ENCODE measurements around the gene NME9. TPM values are rescaled to one million over a fixed set of nuclear protein-coding genes. Genes with fewer than 3 reads are reported as not detected.

NME9 gene
- total RNA-seq, 5 donors from 2014 or later (not counting 1 experiment from before 2014, with no cell fraction given): 0.51 to 1.3 (median 0.88) TPM

DNA sequence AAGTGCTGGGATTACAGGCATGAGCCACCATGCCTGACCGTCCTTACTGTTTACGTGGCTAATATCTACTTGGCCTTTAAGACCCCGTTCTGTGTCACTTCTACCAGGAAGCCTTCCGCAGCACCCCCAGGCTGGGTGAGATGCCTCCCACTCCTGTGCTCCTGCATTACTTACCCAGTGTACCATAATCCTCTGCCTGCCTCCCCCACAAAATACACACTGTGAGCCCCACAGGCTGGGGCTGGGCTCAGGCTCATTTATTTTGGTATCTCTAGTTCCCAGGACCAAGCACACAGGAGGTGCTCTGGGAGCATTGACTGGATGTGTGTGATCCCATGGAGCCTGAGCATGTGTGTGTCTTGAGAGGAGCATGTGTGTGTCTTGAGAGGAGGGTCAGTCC lies 33.7 kb upstream of the NME9 start:
- no peak overlapping the region for H3K27ac ChIP-seq (ENCODE audit: low read length)
- peaks cover 0 to 13% of the 10 kb centered on the region in 2 experiments for H3K27me3 ChIP-seq (replicated peaks in 1 of 2; ENCODE audit: control insufficient read depth in 2 of 2, extremely low read depth in 1 of 2, insufficient read depth in 2 of 2, low read length in 1 of 2)
- Mint-ChIP-seq H3K4me3 (no peak overlapping the region), H3K27ac (no peak overlapping the region), H3K9me3 (no peaks in the 10 kb centered on the region), H3K4me1 (peaks cover 0 to 4% (median 0%) of the 10 kb centered on the region in 3 donors), H3K36me3 (no peaks in the 10 kb centered on the region), H3K27me3 (peaks cover 5 to 11% of the 10 kb centered on the region in 2 donors)
- H3K36me3 ChIP-seq (ENCODE audit: control insufficient read depth in 2 of 2, extremely low read depth in 1 of 2, insufficient read depth in 1 of 2, low read length in 1 of 2): no peaks in the 10 kb centered on the region
- ChIA-PET POLR2A (no interaction called here), CTCF (interaction anchor here (0.6 to 0.7 kb wide), 4 partner anchors 9 to 63 kb away, joined by 3 to 10 read pairs (median 4); no protein-coding TSS in a partner anchor)
- no peaks in the 10 kb centered on the region for H3K9me3 ChIP-seq
- DNase-seq: no peak
- no peak for ATAC-seq (replicated peaks in 1 of 4)
- no peaks in the 10 kb centered on the region for H3K4me1 ChIP-seq (ENCODE audit: control insufficient read depth in 1 of 2, extremely low read depth in 1 of 2, insufficient read depth in 2 of 2, low read length in 2 of 2)
- no peak overlapping the region for H3K4me3 ChIP-seq (ENCODE audit: control insufficient read depth in 1 of 2, extremely low read depth in 1 of 2, low read length in 1 of 2)
- WGBS (ENCODE audit: insufficient coverage): 85% methylated on average over 4 of the region's 4 CpGs

DNA sequence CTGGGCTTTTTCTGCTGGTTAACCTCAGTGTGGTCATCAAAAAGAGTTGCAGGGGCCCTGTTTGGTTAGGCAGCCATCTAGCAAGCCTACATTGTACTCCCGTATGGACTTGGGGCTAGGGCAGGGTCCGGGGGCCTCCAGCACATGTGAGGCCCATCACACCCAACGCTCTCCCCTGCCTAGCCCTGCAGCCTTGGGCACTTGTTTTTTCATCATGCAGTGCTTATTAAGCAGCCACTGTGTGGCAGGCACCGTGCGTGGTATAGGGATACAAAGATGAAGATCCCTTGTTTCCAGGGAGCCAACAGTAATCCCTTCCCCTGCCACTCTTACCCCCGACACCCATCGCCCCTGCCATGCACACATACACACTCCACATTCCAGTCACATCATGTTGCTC lies 32.9 kb upstream of the NME9 start:
- Mint-ChIP-seq H3K27me3 (peaks cover 5 to 11% of the 10 kb centered on the region in 2 donors), H3K27ac (no peak overlapping the region), H3K9me3 (no peaks in the 10 kb centered on the region), H3K36me3 (no peaks in the 10 kb centered on the region), H3K4me1 (no peaks in the 10 kb centered on the region), H3K4me3 (no peak overlapping the region)
- DNase-seq (no peak), ATAC-seq (replicated peaks in 1 of 4) (no peak)
- no peaks in the 10 kb centered on the region for H3K36me3 ChIP-seq (ENCODE audit: control insufficient read depth in 2 of 2, extremely low read depth in 1 of 2, insufficient read depth in 1 of 2, low read length in 1 of 2)
- H3K9me3 ChIP-seq: no peaks in the 10 kb centered on the region
- WGBS (ENCODE audit: insufficient coverage): 87% methylated on average over 7 of the region's 7 CpGs
- peaks cover 0 to 13% of the 10 kb centered on the region in 2 experiments for H3K27me3 ChIP-seq (replicated peaks in 1 of 2; ENCODE audit: control insufficient read depth in 2 of 2, extremely low read depth in 1 of 2, insufficient read depth in 2 of 2, low read length in 1 of 2)
- ChIA-PET POLR2A (no interaction called here), CTCF (no interaction called here)
- H3K27ac ChIP-seq (ENCODE audit: low read length): no peak overlapping the region
- no peak overlapping the region for H3K4me3 ChIP-seq (ENCODE audit: control insufficient read depth in 1 of 2, extremely low read depth in 1 of 2, low read length in 1 of 2)
- no peaks in the 10 kb centered on the region for H3K4me1 ChIP-seq (ENCODE audit: control insufficient read depth in 1 of 2, extremely low read depth in 1 of 2, insufficient read depth in 2 of 2, low read length in 2 of 2)

DNA sequence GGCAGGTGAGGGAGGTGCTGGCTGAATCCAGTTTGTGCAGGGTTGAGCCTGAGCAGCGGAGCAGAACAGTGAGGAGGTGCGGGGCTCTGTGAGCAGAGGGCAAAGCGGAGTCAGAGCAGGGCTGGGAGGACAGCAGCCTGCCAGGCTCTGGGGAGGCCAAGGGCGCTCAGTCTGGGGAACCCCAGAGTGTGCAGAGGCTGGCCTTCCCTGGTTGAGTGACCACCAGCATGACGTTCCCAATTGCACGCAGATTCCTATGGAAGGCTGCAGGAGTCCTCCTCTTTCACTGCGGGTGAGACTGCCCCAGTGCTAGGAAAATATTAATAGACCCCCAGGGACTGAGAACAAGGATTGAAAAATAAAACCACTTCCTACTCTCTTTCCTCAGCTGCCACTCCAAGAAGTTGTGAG lies 31.9 kb upstream of the NME9 start:
- H3K27ac Mint-ChIP-seq: no peak overlapping the region
- POLR2A ChIA-PET: no interaction called here

DNA sequence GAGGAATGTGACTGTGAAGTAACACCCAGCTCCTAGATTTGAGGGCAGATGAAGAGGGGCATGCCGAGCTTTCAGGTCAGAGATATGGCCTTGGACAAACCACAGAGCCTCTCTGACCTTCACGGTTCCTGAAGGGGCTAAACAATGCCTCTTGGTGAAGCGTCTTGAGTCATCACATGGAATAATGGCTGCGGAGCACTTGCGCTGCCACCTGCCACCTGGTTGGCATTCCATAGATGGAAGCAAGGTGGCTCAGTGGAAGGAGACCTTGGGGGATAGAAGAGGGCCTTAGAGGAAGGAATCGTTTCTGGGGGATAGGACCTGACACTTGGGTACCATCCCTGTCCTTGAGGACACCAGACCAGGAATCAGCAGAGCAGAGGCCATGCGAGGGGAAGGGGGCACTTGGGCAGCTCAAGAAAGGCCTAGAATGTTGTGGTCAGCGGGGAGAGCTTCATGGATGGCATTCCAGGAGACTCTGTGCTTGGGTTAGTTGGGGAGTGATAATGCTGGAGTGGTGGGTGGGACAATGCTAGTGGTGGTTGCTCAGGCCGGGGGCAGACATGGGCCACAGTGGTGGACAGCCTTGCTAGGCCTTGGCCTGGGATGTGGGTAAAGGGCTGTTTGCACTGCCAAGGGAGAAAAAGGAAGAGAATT lies 31.3 kb upstream of the NME9 start:
- Histone ChIP-seq H3K4me3 (ENCODE audit: control insufficient read depth in 1 of 2, extremely low read depth in 1 of 2, low read length in 1 of 2) (no peak overlapping the region), H3K27ac (ENCODE audit: low read length) (no peak overlapping the region), H3K27me3 (replicated peaks in 1 of 2; ENCODE audit: control insufficient read depth in 2 of 2, extremely low read depth in 1 of 2, insufficient read depth in 2 of 2, low read length in 1 of 2) (peaks cover 0 to 9% of the 10 kb centered on the region in 2 experiments), H3K36me3 (ENCODE audit: control insufficient read depth in 2 of 2, extremely low read depth in 1 of 2, insufficient read depth in 1 of 2, low read length in 1 of 2) (no peaks in the 10 kb centered on the region), H3K4me1 (ENCODE audit: control insufficient read depth in 1 of 2, extremely low read depth in 1 of 2, insufficient read depth in 2 of 2, low read length in 2 of 2) (no peaks in the 10 kb centered on the region), H3K9me3 (no peaks in the 10 kb centered on the region)
- H3K4me1 Mint-ChIP-seq: no peaks in the 10 kb centered on the region
- H3K9me3 Mint-ChIP-seq: no peaks in the 10 kb centered on the region
- peaks cover 5 to 11% of the 10 kb centered on the region in 2 donors for H3K27me3 Mint-ChIP-seq
- DNase-seq (no peak), ATAC-seq (replicated peaks in 1 of 4) (no peak)
- no peaks in the 10 kb centered on the region for H3K36me3 Mint-ChIP-seq
- ChIA-PET CTCF (no interaction called here), POLR2A (no interaction called here)
- WGBS (ENCODE audit: insufficient coverage): 78% methylated on average over 9 of the region's 9 CpGs
- no peak overlapping the region for H3K4me3 Mint-ChIP-seq
- no peak overlapping the region for H3K27ac Mint-ChIP-seq

More for the DNA sequence above, 31.9 kb upstream of the NME9 start:
- Histone ChIP-seq H3K9me3 (no peaks in the 10 kb centered on the region), H3K36me3 (ENCODE audit: control insufficient read depth in 2 of 2, extremely low read depth in 1 of 2, insufficient read depth in 1 of 2, low read length in 1 of 2) (no peaks in the 10 kb centered on the region), H3K27me3 (replicated peaks in 1 of 2; ENCODE audit: control insufficient read depth in 2 of 2, extremely low read depth in 1 of 2, insufficient read depth in 2 of 2, low read length in 1 of 2) (peaks cover 0 to 9% of the 10 kb centered on the region in 2 experiments), H3K4me1 (ENCODE audit: control insufficient read depth in 1 of 2, extremely low read depth in 1 of 2, insufficient read depth in 2 of 2, low read length in 2 of 2) (no peaks in the 10 kb centered on the region), H3K27ac (ENCODE audit: low read length) (no peak overlapping the region), H3K4me3 (ENCODE audit: control insufficient read depth in 1 of 2, extremely low read depth in 1 of 2, low read length in 1 of 2) (no peak overlapping the region)
- WGBS (ENCODE audit: insufficient coverage): 81% methylated on average over 7 of the region's 7 CpGs
- no peaks in the 10 kb centered on the region for H3K36me3 Mint-ChIP-seq
- CTCF ChIA-PET: no interaction called here
- H3K9me3 Mint-ChIP-seq: no peaks in the 10 kb centered on the region
- no peak overlapping the region for H3K4me3 Mint-ChIP-seq
- H3K4me1 Mint-ChIP-seq: no peaks in the 10 kb centered on the region
- ATAC-seq (replicated peaks in 1 of 4) (no peak), DNase-seq (no peak)
- peaks cover 5 to 11% of the 10 kb centered on the region in 2 donors for H3K27me3 Mint-ChIP-seq

DNA sequence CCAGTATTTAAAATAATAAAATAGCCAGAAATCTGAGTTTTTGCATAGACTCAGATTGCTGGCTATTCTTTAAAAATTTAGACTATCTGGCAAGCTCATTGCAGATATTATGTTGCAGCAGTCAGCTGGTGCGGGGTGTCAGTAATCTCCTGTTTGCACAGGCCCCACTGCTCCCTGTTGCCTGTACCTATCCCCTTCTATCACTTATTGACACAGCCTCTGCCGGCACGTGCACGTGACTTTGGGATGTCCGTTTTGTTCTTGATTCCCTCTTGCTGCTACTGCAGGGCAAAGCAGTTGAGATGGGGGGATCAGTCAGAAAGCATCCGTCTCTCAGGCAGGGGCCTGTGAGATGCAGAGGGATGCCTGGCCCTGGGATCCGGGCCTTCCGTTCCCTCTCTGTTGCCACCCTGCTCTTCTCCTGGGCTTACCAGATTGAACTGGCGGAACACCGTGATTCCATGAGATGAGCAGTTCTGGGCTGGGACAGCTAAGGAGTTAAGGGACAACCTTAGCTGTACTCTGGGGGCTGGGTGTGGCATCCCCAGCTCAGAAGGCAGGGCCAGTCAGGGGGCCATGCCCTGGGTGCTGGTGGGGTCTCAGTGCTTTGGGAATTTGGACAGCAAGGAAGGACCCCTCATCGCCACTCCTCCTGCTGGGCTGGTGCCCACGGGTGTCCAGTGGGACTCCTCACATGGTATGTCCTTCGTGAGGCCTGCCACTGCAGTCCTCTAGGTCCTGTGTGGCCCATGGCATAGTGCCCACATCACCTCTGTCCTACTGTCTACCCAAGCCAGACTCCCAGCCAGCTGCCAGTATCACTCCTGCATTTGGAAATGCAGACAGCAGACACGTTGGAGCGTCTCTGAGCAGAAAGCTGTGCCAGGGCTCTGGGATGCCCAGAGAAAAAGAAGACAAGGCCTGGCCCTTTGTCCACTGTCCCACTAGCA lies 30.5 kb upstream of the NME9 start:
- no peaks in the 10 kb centered on the region for H3K9me3 ChIP-seq
- ChIA-PET POLR2A (no interaction called here), CTCF (no interaction called here)
- H3K27me3 ChIP-seq (replicated peaks in 1 of 2; ENCODE audit: control insufficient read depth in 2 of 2, extremely low read depth in 1 of 2, insufficient read depth in 2 of 2, low read length in 1 of 2): peaks cover 0 to 13% of the 10 kb centered on the region in 2 experiments
- 92% methylated on average over 11 of the region's 15 CpGs for WGBS (ENCODE audit: insufficient coverage)
- no peak overlapping the region for H3K27ac ChIP-seq (ENCODE audit: low read length)
- no peaks in the 10 kb centered on the region for H3K36me3 Mint-ChIP-seq
- ATAC-seq (replicated peaks in 1 of 4) (no peak), DNase-seq (no peak)
- H3K4me3 Mint-ChIP-seq: no peak overlapping the region
- H3K9me3 Mint-ChIP-seq: no peaks in the 10 kb centered on the region
- H3K27me3 Mint-ChIP-seq: peaks cover 5% of the 10 kb centered on the region in 2 donors
- H3K4me3 ChIP-seq (ENCODE audit: control insufficient read depth in 1 of 2, extremely low read depth in 1 of 2, low read length in 1 of 2): no peak overlapping the region
- no peak overlapping the region for H3K27ac Mint-ChIP-seq
- H3K4me1 ChIP-seq (ENCODE audit: control insufficient read depth in 1 of 2, extremely low read depth in 1 of 2, insufficient read depth in 2 of 2, low read length in 2 of 2): no peaks in the 10 kb centered on the region
- no peaks in the 10 kb centered on the region for H3K4me1 Mint-ChIP-seq
- no peaks in the 10 kb centered on the region for H3K36me3 ChIP-seq (ENCODE audit: control insufficient read depth in 2 of 2, extremely low read depth in 1 of 2, insufficient read depth in 1 of 2, low read length in 1 of 2)

GRCh38 chr3:138359148-138359918 lies 29.7 kb upstream of the NME9 start:
- Histone ChIP-seq H3K9me3 (no peaks in the 10 kb centered on the region), H3K36me3 (ENCODE audit: control insufficient read depth in 2 of 2, extremely low read depth in 1 of 2, insufficient read depth in 1 of 2, low read length in 1 of 2) (no peaks in the 10 kb centered on the region), H3K4me1 (ENCODE audit: control insufficient read depth in 1 of 2, extremely low read depth in 1 of 2, insufficient read depth in 2 of 2, low read length in 2 of 2) (no peaks in the 10 kb centered on the region), H3K27ac (ENCODE audit: low read length) (no peak overlapping the region), H3K4me3 (ENCODE audit: control insufficient read depth in 1 of 2, extremely low read depth in 1 of 2, low read length in 1 of 2) (no peak overlapping the region), H3K27me3 (replicated peaks in 1 of 2; ENCODE audit: control insufficient read depth in 2 of 2, extremely low read depth in 1 of 2, insufficient read depth in 2 of 2, low read length in 1 of 2) (peaks cover 0 to 13% of the 10 kb centered on the region in 2 experiments)
- CTCF ChIA-PET: no interaction called here
- H3K36me3 Mint-ChIP-seq: no peaks in the 10 kb centered on the region
- WGBS (ENCODE audit: insufficient coverage): 83% methylated on average over 6 of the region's 7 CpGs
- POLR2A ChIA-PET: no interaction called here
- ATAC-seq (replicated peaks in 1 of 4) (no peak), DNase-seq (no peak)
- no peaks in the 10 kb centered on the region for H3K9me3 Mint-ChIP-seq
- peaks cover 0 to 2% of the 10 kb centered on the region in 2 donors for H3K27me3 Mint-ChIP-seq
- no peak overlapping the region for H3K27ac Mint-ChIP-seq
- no peaks in the 10 kb centered on the region for H3K4me1 Mint-ChIP-seq
- H3K4me3 Mint-ChIP-seq: no peak overlapping the region

Data from T-cell (primary cell).